CD4-positive, alpha-beta T cell treated with Interleukin-2 at 100 ng/mL for 4 hours (primary cell): ENCODE data around the gene OR5I1.
"Not testable (repeated sequence)": the region's sequence is repeated elsewhere in the genome, so short reads cannot be mapped to it uniquely, and the experiment has no call there.

Experiments used
- DNase-seq: peaks from one replicate; pipeline ENCODE4 v3.0.0-alpha.2; 2020; ENCODE audit warnings: low spot score

The OR5I1 gene

GRCh38 chr11:55936300-55936699, at the start of gene OR5I1:
Gene OR5I1 (minus strand): TSS chr11:55936400. CDS start chr11:55936400, 0 bp downstream.
- no peak for DNase-seq

GRCh38 chr11:55970935-55971334, 34.7 kb upstream of the OR5I1 start:
- no peak for DNase-seq

- no peak for DNase-seq
Observed at GRCh38 chr11:55969845-55970244, 33.6 kb upstream of the OR5I1 start, which contains the start of gene OR10AG1. Gene OR10AG1 (minus strand): TSS chr11:55969945. CDS start chr11:55969907, 38 bp downstream.

DNA sequence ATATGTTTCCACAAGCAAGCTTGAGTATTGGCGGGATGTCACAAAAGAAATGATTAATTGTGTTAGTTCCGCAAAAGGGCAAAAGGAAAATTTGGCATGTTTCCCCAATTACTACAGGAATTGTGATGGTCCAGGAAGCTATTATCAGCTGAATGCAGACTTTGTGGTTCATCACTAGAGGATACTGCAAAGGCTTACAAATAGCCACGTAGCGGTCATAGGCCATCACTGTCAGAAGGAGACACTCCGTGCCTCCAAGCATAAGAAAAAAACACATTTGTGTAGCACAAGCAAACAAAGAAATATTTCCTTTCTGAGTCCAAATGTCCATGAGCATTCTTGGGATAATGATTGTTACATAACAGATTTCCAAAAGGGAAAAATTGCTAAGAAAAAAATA, 31.7 kb upstream of the OR5I1 start:
- DNase-seq, result no peak

GRCh38 chr11:55966391-55966790, 30.2 kb upstream of the OR5I1 start:
- DNase-seq, result no peak

DNA sequence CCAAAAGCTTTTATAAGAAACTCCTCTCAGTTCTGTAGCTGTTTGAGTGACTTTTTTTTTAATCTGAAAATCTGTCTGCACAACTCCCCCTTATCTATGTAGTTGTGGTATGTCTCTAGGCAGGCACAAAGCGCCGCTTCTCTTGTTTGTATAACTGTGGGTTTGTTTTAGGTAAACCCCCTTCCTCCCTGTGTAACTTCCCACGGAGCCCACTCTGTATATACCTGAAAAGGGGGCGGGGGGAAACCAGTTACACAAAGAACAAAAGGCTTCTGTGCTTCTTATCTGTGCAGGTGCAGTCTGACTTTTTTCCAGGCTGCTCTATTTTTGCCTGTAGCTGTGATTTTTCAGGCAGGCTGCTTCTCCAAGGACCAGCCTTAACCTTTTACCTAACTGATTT, 20.3 kb upstream of the OR5I1 start:
- DNase-seq, result no peak

DNA sequence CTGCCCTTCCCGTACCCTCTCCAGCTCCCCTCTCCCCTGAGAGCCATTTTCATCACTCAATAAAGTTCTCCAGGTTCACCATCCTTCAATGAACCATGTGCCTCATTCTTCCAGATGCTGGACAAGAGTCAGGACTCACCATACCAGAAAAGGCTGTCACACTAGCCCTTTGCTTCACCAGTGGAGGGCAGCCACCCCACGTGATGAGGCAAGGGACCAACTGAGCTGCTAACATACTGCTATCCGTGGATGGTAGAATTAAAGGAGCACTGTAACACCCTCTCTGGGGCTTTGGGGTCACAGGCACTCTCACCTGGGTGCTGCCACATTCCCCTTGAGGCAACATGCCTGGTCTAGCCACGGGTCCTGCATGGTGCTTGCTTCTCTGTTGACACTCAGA, 13.1 kb upstream of the OR5I1 start:
- DNase-seq, result no peak

GRCh38 chr11:55942785-55943392, 6.7 kb upstream of the OR5I1 start:
- DNase-seq, result no peak

DNA sequence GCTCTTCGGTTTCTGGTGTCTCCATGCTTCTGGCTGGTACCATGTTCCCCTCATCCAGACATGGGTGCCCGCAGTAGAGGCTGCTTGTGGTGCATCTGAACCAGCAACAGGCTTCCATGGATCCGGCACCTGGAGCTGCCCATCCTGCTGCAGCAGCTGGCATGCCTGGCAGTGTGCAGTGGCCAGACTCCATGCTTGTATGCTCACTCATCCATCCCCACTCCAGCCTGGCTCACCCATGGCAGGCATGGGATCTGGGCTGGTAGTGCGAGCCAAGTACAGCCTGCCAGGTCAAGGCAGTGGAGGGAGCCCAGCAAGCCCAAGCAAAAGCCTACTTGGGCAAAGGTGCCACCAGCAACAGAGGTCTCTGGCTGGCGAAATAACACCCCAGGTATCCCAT, 15.7 kb downstream of the OR5I1 start:
- DNase-seq, result no peak

GRCh38 chr11:55914482-55914881, 21.7 kb downstream of the OR5I1 start, which contains the start of gene OR5W2:
Gene OR5W2 (minus strand): TSS chr11:55914582. CDS start chr11:55914582, 0 bp downstream.
- no peak for DNase-seq

GRCh38 chr11:55902308-55902707, 33.9 kb downstream of the OR5I1 start:
- no peak for DNase-seq

DNA sequence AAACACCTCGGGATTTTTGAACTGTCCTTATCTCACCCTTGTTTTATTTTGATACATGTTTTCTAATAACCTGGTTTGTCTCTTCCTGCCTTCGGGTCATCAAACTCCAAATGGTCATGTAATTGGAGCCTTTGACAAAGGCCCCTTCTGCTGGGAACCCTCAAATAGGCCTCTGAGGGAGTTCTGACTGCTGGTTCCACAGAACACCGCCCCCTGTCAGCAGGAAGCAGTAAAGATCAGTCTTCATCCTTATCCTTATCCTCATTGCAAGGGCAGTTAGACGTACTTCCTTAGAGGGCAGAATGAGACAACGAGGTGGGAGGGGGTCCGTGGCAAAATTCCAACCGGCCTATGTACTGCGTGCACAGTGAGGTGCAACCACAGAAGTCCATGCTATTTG, 41.0 kb downstream of the OR5I1 start:
- no peak for DNase-seq

GRCh38 chr11:55885481-55885880, 50.7 kb downstream of the OR5I1 start:
- not testable (repeated sequence) for DNase-seq
